ENCODE measurements around the gene POR.
"Not testable (repeated sequence)": the region's sequence is repeated elsewhere in the genome, so short reads cannot be mapped to it uniquely, and the experiment has no call there.

POR gene

GRCh38 chr7:76002822-76003221 lies 87.9 kb downstream of the POR start:
- H3K36me3 ChIP-seq (ENCODE audit: control insufficient read depth, insufficient read depth, low read length), result peaks cover 8% of the 10 kb centered on the region
- H3K4me3 ChIP-seq (ENCODE audit: insufficient read depth, low read depth, low read length), result no peak overlapping the region
- no peaks in the 10 kb centered on the region for H3K27me3 ChIP-seq (ENCODE audit: control insufficient read depth, insufficient read depth, low read length, poor library complexity, severe bottlenecking)
- 89 to 91% methylated on average over 3 of the region's 3 CpGs for WGBS, 2 experiments
- no peaks in the 10 kb centered on the region for H3K9me3 ChIP-seq (ENCODE audit: control insufficient read depth, low read length)
- no peak overlapping the region for H3K27ac ChIP-seq (ENCODE audit: insufficient read depth, low read depth, low read length, poor library complexity, severe bottlenecking)
- no peaks in the 10 kb centered on the region for H3K4me1 ChIP-seq (ENCODE audit: control insufficient read depth, insufficient read depth, low read length)

- no peak overlapping the region for H3K4me3 ChIP-seq (ENCODE audit: insufficient read depth, low read depth, low read length)
- no peaks in the 10 kb centered on the region for H3K4me1 ChIP-seq (ENCODE audit: control insufficient read depth, insufficient read depth, low read length)
- H3K27me3 ChIP-seq (ENCODE audit: control insufficient read depth, insufficient read depth, low read length, poor library complexity, severe bottlenecking), result no peaks in the 10 kb centered on the region
- H3K9me3 ChIP-seq (ENCODE audit: control insufficient read depth, low read length), result no peaks in the 10 kb centered on the region
- no peak overlapping the region for H3K27ac ChIP-seq (ENCODE audit: insufficient read depth, low read depth, low read length, poor library complexity, severe bottlenecking)
- H3K36me3 ChIP-seq (ENCODE audit: control insufficient read depth, insufficient read depth, low read length), result peaks cover 8% of the 10 kb centered on the region
- WGBS, 2 experiments, result 95% methylated on average over 10 of the region's 10 CpGs
Measured at GRCh38 chr7:76003351-76003750, 88.4 kb downstream of the POR start.

- H3K36me3 ChIP-seq (ENCODE audit: control insufficient read depth, insufficient read depth, low read length); H3K27ac ChIP-seq (ENCODE audit: insufficient read depth, low read depth, low read length, poor library complexity, severe bottlenecking); H3K4me1 ChIP-seq (ENCODE audit: control insufficient read depth, insufficient read depth, low read length); H3K27me3 ChIP-seq (ENCODE audit: control insufficient read depth, insufficient read depth, low read length, poor library complexity, severe bottlenecking); H3K9me3 ChIP-seq (ENCODE audit: control insufficient read depth, low read length); H3K4me3 ChIP-seq (ENCODE audit: insufficient read depth, low read depth, low read length): not testable (repeated sequence)
- 96 to 99% methylated on average over 2 of the region's 4 CpGs for WGBS, 2 experiments
Measured at GRCh38 chr7:76005004-76005403, 90.0 kb downstream of the POR start.

GRCh38 chr7:76008156-76008687 lies 93.3 kb downstream of the POR start:
- H3K9me3 ChIP-seq (ENCODE audit: control insufficient read depth, low read length), result no peaks in the 10 kb centered on the region
- 75% methylated on average over 8 of the region's 8 CpGs for WGBS, 2 experiments
- no peak overlapping the region for H3K4me3 ChIP-seq (ENCODE audit: insufficient read depth, low read depth, low read length)
- no peak overlapping the region for H3K27ac ChIP-seq (ENCODE audit: insufficient read depth, low read depth, low read length, poor library complexity, severe bottlenecking)
- H3K27me3 ChIP-seq (ENCODE audit: control insufficient read depth, insufficient read depth, low read length, poor library complexity, severe bottlenecking), result no peaks in the 10 kb centered on the region
- H3K4me1 ChIP-seq (ENCODE audit: control insufficient read depth, insufficient read depth, low read length), result no peaks in the 10 kb centered on the region
- H3K36me3 ChIP-seq (ENCODE audit: control insufficient read depth, insufficient read depth, low read length), result peaks cover 7% of the 10 kb centered on the region

GRCh38 chr7:76009672-76010600 lies 95.0 kb downstream of the POR start:
- WGBS, 2 experiments, result 93 to 94% methylated on average over 11 of the region's 11 CpGs
- Histone ChIP-seq H3K4me1 (ENCODE audit: control insufficient read depth, insufficient read depth, low read length) (no peaks in the 10 kb centered on the region), H3K36me3 (ENCODE audit: control insufficient read depth, insufficient read depth, low read length) (peaks cover 5% of the 10 kb centered on the region), H3K4me3 (ENCODE audit: insufficient read depth, low read depth, low read length) (no peak overlapping the region), H3K27me3 (ENCODE audit: control insufficient read depth, insufficient read depth, low read length, poor library complexity, severe bottlenecking) (no peaks in the 10 kb centered on the region), H3K27ac (ENCODE audit: insufficient read depth, low read depth, low read length, poor library complexity, severe bottlenecking) (no peak overlapping the region), H3K9me3 (ENCODE audit: control insufficient read depth, low read length) (no peaks in the 10 kb centered on the region)

- 92 to 94% methylated on average over 8 of the region's 8 CpGs for WGBS, 2 experiments
- Histone ChIP-seq H3K4me3 (ENCODE audit: insufficient read depth, low read depth, low read length) (no peak overlapping the region), H3K27ac (ENCODE audit: insufficient read depth, low read depth, low read length, poor library complexity, severe bottlenecking) (no peak overlapping the region), H3K27me3 (ENCODE audit: control insufficient read depth, insufficient read depth, low read length, poor library complexity, severe bottlenecking) (no peaks in the 10 kb centered on the region), H3K9me3 (ENCODE audit: control insufficient read depth, low read length) (no peaks in the 10 kb centered on the region), H3K4me1 (ENCODE audit: control insufficient read depth, insufficient read depth, low read length) (no peaks in the 10 kb centered on the region), H3K36me3 (ENCODE audit: control insufficient read depth, insufficient read depth, low read length) (no peaks in the 10 kb centered on the region)
Measured at GRCh38 chr7:76011442-76011861, 96.5 kb downstream of the POR start.

GRCh38 chr7:76016191-76016947 lies 101.4 kb downstream of the POR start:
- Histone ChIP-seq H3K4me1 (ENCODE audit: control insufficient read depth, insufficient read depth, low read length) (no peaks in the 10 kb centered on the region), H3K27me3 (ENCODE audit: control insufficient read depth, insufficient read depth, low read length, poor library complexity, severe bottlenecking) (no peaks in the 10 kb centered on the region), H3K4me3 (ENCODE audit: insufficient read depth, low read depth, low read length) (no peak overlapping the region), H3K27ac (ENCODE audit: insufficient read depth, low read depth, low read length, poor library complexity, severe bottlenecking) (no peak overlapping the region), H3K9me3 (ENCODE audit: control insufficient read depth, low read length) (no peaks in the 10 kb centered on the region), H3K36me3 (ENCODE audit: control insufficient read depth, insufficient read depth, low read length) (peaks cover 4% of the 10 kb centered on the region)
- 91 to 93% methylated on average over 4 to 11 of the region's 13 CpGs for WGBS, 2 experiments

- H3K4me1 ChIP-seq (ENCODE audit: control insufficient read depth, insufficient read depth, low read length); H3K27me3 ChIP-seq (ENCODE audit: control insufficient read depth, insufficient read depth, low read length, poor library complexity, severe bottlenecking); H3K9me3 ChIP-seq (ENCODE audit: control insufficient read depth, low read length); H3K36me3 ChIP-seq (ENCODE audit: control insufficient read depth, insufficient read depth, low read length); H3K27ac ChIP-seq (ENCODE audit: insufficient read depth, low read depth, low read length, poor library complexity, severe bottlenecking); H3K4me3 ChIP-seq (ENCODE audit: insufficient read depth, low read depth, low read length): not testable (repeated sequence)
- WGBS, 2 experiments, result 92 to 95% methylated on average over 4 of the region's 4 CpGs
Measured at GRCh38 chr7:76018520-76018919, 103.6 kb downstream of the POR start.

- H3K27ac ChIP-seq (ENCODE audit: insufficient read depth, low read depth, low read length, poor library complexity, severe bottlenecking), result no peak overlapping the region
- no peak overlapping the region for H3K4me3 ChIP-seq (ENCODE audit: insufficient read depth, low read depth, low read length)
- peaks cover 4% of the 10 kb centered on the region for H3K36me3 ChIP-seq (ENCODE audit: control insufficient read depth, insufficient read depth, low read length)
- no peaks in the 10 kb centered on the region for H3K4me1 ChIP-seq (ENCODE audit: control insufficient read depth, insufficient read depth, low read length)
- no peaks in the 10 kb centered on the region for H3K9me3 ChIP-seq (ENCODE audit: control insufficient read depth, low read length)
- 55 to 56% methylated on average over 6 of the region's 6 CpGs for WGBS, 2 experiments
- H3K27me3 ChIP-seq (ENCODE audit: control insufficient read depth, insufficient read depth, low read length, poor library complexity, severe bottlenecking), result no peaks in the 10 kb centered on the region
Measured at GRCh38 chr7:76020031-76020714, 105.2 kb downstream of the POR start.
